Muscle layer of colon (tissue), 2 donors: Measurements from ENCODE around the gene FOXM1.

ENCODE experiments used
- H3K27ac ChIP-seq: one replicate; pipeline ENCODE4 v1.7.0; 2013; ENCODE audit warnings: low read depth, mild to moderate bottlenecking, low read length, moderate library complexity
- H3K27me3 ChIP-seq, 2 donors: one replicate each; pipeline ENCODE4 v1.7.0; 2013; ENCODE audit warnings: low read length in 2 of 2, mild to moderate bottlenecking in 2 of 2; ENCODE audit not compliant: insufficient read depth in 2 of 2, control insufficient read depth in 1 of 2
- H3K36me3 ChIP-seq: one replicate; pipeline ENCODE4 v1.7.0; 2013; ENCODE audit warnings: mild to moderate bottlenecking, low read length; ENCODE audit not compliant: insufficient read depth
- H3K4me1 ChIP-seq: one replicate; pipeline ENCODE4 v1.7.0; 2013; ENCODE audit warnings: mild to moderate bottlenecking, low read length; ENCODE audit not compliant: insufficient read depth
- H3K4me3 ChIP-seq, 2 donors: one replicate each; pipeline ENCODE4 v1.7.0; 2013; ENCODE audit warnings: low read length in 2 of 2, low read depth in 1 of 2, mild to moderate bottlenecking in 1 of 2, moderate library complexity in 1 of 2
- H3K9ac ChIP-seq: one replicate; pipeline ENCODE4 v1.7.0; 2013; ENCODE audit warnings: low read length
- H3K9me3 ChIP-seq: one replicate; pipeline ENCODE4 v1.7.0; 2013; ENCODE audit warnings: mild to moderate bottlenecking, low read length
- donor health status: abdominal sarcoma.
- donor health status: Adenocarcinoma of cecum.

Gene FOXM1

DNA sequence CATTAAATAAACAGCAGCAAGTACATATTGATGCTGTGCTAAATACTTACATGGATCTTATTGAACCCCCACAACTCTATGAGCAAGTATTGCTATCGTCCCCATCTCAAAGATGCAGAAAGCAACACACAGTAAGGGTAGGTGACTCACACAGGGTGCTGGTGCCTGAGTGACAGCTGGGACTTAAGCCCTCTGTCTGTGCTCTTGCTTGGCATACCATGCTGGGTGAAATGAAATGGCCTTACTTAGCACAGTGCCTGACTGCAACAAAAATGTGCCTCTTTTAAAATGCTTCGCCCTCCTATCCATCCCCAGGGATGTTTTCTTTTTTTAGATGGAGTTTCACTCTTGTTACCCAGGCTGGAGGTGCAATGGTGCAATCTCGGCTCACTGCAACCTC lies 20.9 kb downstream of the FOXM1 start:
- Histone ChIP-seq H3K36me3 (peaks cover 5% of the 10 kb centered on the region), H3K9me3 (no peaks in the 10 kb centered on the region), H3K27ac (no peak overlapping the region), H3K4me3 (no peak overlapping the region), H3K9ac (no peak overlapping the region), H3K27me3 (no peaks in the 10 kb centered on the region), H3K4me1 (no peaks in the 10 kb centered on the region)

- no peaks in the 10 kb centered on the region for H3K27me3 ChIP-seq
- no peaks in the 10 kb centered on the region for H3K4me1 ChIP-seq
- H3K4me3 ChIP-seq: no peak overlapping the region
- H3K36me3 ChIP-seq: peaks cover 5% of the 10 kb centered on the region
- H3K27ac ChIP-seq: no peak overlapping the region
- H3K9ac ChIP-seq: no peak overlapping the region
- H3K9me3 ChIP-seq: no peaks in the 10 kb centered on the region
Observed at GRCh38 chr12:2855546-2855945, 21.4 kb downstream of the FOXM1 start.

DNA sequence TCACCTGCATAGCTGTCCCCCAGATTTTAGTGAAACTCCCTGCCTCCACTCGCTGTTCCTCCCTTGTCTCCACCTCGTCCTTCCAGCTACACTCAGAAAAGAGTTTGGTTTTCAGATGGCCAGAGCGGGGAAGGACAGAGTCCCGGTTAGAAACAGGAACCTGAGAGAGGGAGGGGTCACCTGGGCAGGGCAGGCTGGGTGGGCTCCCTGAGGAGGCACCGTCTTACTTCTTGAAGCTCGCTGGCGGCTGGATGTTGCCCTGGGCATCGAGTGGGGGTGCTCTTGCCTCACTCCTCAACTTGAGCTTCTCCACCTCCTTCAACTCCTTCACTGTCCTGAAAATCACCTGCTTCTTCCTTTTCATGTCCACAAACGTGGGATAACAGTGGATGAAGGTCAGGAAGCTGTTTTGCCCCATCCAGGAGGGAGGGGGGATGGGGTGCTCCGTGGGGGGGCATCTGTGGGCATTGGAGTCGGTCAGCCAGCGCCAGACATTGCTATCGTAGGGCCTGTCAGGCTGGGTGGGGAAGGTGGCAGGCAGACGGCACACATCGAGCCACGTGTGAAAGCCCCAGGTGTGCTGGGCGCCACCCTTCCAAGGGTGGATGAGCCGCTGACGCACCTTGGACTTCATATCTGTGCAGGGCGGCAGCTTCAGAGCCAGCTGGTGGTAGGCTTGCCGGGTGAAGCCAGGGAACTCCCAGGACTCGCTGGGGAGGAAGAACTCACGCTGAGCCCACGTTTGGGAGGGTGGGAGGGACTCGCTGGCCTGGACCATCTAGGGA lies 22.1 kb downstream of the FOXM1 start:
- Histone ChIP-seq H3K4me3 (no peak overlapping the region), H3K9ac (no peak overlapping the region), H3K27me3 (no peaks in the 10 kb centered on the region), H3K36me3 (peaks cover 5% of the 10 kb centered on the region), H3K9me3 (no peaks in the 10 kb centered on the region), H3K27ac (no peak overlapping the region), H3K4me1 (no peaks in the 10 kb centered on the region)

- Histone ChIP-seq H3K27me3 (no peaks in the 10 kb centered on the region), H3K4me1 (no peaks in the 10 kb centered on the region), H3K9me3 (no peaks in the 10 kb centered on the region), H3K9ac (no peak overlapping the region), H3K4me3 (no peak overlapping the region), H3K36me3 (peaks cover 5% of the 10 kb centered on the region), H3K27ac (no peak overlapping the region)
Observed at GRCh38 chr12:2853626-2854025, 23.3 kb downstream of the FOXM1 start.

GRCh38 chr12:2851931-2852330 lies 25.0 kb downstream of the FOXM1 start:
- Histone ChIP-seq H3K4me3 (no peak overlapping the region), H3K9ac (no peak overlapping the region), H3K36me3 (no peaks in the 10 kb centered on the region), H3K27me3 (no peaks in the 10 kb centered on the region), H3K4me1 (no peaks in the 10 kb centered on the region), H3K27ac (no peak overlapping the region), H3K9me3 (no peaks in the 10 kb centered on the region)

- H3K4me1 ChIP-seq: no peaks in the 10 kb centered on the region
- H3K9ac ChIP-seq: no peak overlapping the region
- no peak overlapping the region for H3K4me3 ChIP-seq
- no peaks in the 10 kb centered on the region for H3K36me3 ChIP-seq
- no peaks in the 10 kb centered on the region for H3K27me3 ChIP-seq
- no peak overlapping the region for H3K27ac ChIP-seq
- no peaks in the 10 kb centered on the region for H3K9me3 ChIP-seq
Observed at GRCh38 chr12:2845280-2845679, 31.7 kb downstream of the FOXM1 start.

DNA sequence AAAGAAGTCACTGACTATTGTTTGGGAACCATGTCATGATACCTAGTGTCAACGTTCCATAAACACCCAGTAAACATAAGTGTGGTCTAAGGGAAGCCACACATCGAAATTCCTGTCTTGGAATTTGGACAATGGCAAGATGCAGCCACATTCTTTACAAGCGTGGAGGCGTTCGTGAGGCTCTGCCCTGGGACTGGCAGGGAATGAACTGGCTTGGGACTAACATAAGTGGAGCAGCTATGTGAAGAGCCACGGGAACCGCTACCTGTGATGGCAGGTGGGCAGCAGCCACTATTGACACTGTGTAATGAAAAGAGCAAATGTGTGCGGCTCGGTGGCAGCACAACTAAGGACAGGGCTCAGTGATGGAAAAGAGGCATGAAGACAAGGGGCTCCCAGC lies 32.2 kb downstream of the FOXM1 start:
- Histone ChIP-seq H3K4me3 (no peak overlapping the region), H3K27ac (no peak overlapping the region), H3K9me3 (no peaks in the 10 kb centered on the region), H3K27me3 (no peaks in the 10 kb centered on the region), H3K9ac (no peak overlapping the region), H3K4me1 (no peaks in the 10 kb centered on the region), H3K36me3 (peaks cover 2% of the 10 kb centered on the region)

DNA sequence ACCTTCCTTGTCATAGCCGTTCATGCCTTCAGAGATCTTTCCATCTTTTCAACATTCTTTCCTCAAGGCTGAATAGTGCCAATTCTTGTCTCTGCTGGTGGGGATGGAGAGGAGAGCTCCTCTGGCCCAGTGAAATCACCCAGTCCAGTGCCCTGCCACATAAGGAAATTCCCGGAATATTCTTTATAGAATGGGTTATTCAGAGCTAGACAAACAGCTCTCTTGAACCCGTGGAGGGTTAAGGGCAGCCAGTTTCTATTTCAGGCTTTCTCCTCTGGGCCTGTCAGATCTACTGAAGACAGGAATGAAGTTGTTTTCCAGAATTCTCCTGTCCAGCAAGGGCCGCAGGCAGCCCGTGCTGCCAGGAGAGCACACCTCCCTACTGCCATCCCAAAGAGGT lies 34.0 kb downstream of the FOXM1 start:
- no peaks in the 10 kb centered on the region for H3K27me3 ChIP-seq
- no peak overlapping the region for H3K27ac ChIP-seq
- H3K36me3 ChIP-seq: peaks cover 9% of the 10 kb centered on the region

GRCh38 chr12:2841056-2841650 lies 35.8 kb downstream of the FOXM1 start:
- Histone ChIP-seq H3K9me3 (no peaks in the 10 kb centered on the region), H3K9ac (no peak overlapping the region), H3K4me3 (no peak overlapping the region), H3K4me1 (no peaks in the 10 kb centered on the region), H3K27ac (no peak overlapping the region), H3K27me3 (peaks cover 0 to 2% of the 10 kb centered on the region in 2 donors), H3K36me3 (peaks cover 9% of the 10 kb centered on the region)

More for the DNA sequence above, 34.0 kb downstream of the FOXM1 start:
- Histone ChIP-seq H3K9me3 (no peaks in the 10 kb centered on the region), H3K4me1 (no peaks in the 10 kb centered on the region), H3K9ac (no peak overlapping the region), H3K4me3 (no peak overlapping the region)

GRCh38 chr12:2836574-2836973 lies 40.4 kb downstream of the FOXM1 start:
- H3K4me3 ChIP-seq: no peak overlapping the region
- peaks cover 12% of the 10 kb centered on the region for H3K36me3 ChIP-seq
- no peaks in the 10 kb centered on the region for H3K9me3 ChIP-seq
- peaks cover 0 to 11% of the 10 kb centered on the region in 2 donors for H3K27me3 ChIP-seq
- H3K4me1 ChIP-seq: peaks cover 11% of the 10 kb centered on the region
- no peak overlapping the region for H3K9ac ChIP-seq
- H3K27ac ChIP-seq: no peak overlapping the region

DNA sequence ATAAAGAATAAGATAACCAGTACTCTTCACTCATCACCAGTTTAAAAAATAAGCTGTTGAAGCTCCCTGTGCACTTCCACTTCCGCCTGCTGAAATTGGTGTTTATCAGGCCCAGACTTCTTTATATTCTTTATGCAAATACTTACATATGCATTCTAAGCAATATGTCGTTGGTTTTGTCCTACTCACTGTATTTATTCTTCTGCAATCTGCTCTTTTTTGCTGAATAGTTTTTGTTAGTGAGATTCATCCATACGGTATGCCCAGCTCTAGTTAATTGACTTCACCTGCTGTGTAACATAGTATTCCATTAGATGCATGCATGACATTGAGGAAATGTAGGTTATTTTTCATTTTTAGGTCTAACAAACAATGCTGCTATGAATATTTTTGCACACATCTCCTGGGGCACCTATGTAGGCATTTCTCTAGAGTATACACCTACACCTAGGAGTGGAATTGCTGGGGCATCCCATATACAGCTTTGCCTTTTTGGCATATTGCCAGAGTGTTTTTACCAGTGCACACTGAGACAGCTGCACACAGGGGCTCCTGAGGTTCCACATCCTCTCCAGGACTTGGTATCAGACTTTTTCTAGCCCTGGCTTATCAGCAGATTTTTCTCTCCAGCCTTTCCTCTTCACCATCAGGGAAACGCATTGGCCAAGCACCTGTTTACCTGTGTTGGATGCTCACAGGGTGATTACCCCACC lies 41.1 kb downstream of the FOXM1 start:
- Histone ChIP-seq H3K36me3 (peaks cover 14% of the 10 kb centered on the region), H3K27me3 (peaks cover 0 to 11% of the 10 kb centered on the region in 2 donors), H3K9me3 (no peaks in the 10 kb centered on the region), H3K4me3 (no peak overlapping the region), H3K27ac (no peak overlapping the region), H3K9ac (no peak overlapping the region), H3K4me1 (peaks cover 11% of the 10 kb centered on the region)
